Mammary epithelial cell (primary cell): ENCODE measurements around the gene PRRT1B.

Experiments used
- CTCF ChIP-seq, 2 donors: IDR thresholded peaks in 1 of 2; conservative IDR thresholded peaks in 1 of 2; 2 replicates each; pipeline ENCODE4 v1.5.1; 2011 to 2012; ENCODE audit warnings: inconsistent platforms in 2 of 2, low read length in 2 of 2, mild to moderate bottlenecking in 2 of 2, control low read depth in 1 of 2, low read depth in 1 of 2; ENCODE audit not compliant: insufficient read depth in 1 of 2; ENCODE audit errors: extremely low read depth in 1 of 2
- EZH2 ChIP-seq: IDR thresholded peaks from 2 replicates; pipeline ENCODE4 v1.6.1; 2012; ENCODE audit warnings: low read length, inconsistent platforms, borderline replicate concordance

- TF ChIP-seq CTCF (conservative IDR thresholded peaks at IDR 0.05 in 1 of 2, IDR thresholded peaks at IDR 0.05 in 1 of 2; ENCODE audit: extremely low read depth in 1 of 2, insufficient read depth in 1 of 2, low read depth in 1 of 2, low read length in 2 of 2) (no peak), EZH2 (no peak)
Measured at GRCh38 chr9:131578021-131578420, 32.7 kb downstream of the PRRT1B start.
